HUDEP-2 (cell line): ENCODE measurements around the gene TRA2B.

Source experiments
- DNase-seq, 76 experiments: peaks; one replicate each; lab custom pipeline; 2025; ENCODE audit not compliant: unreplicated experiment in 76 of 76; lab: John Stamatoyannopoulos, UW

The TRA2B gene

GRCh38 chr3:185937689-185938374 lies at the start of gene TRA2B:
TSS of gene TRA2B (minus strand) at chr3:185938014. CDS start at chr3:185937860, 154 bp downstream.
- peak; percentile 63 to 99 (median 97) for DNase-seq

GRCh38 chr3:185986198-185986777 lies 48.5 kb upstream of the TRA2B start:
- DNase-seq = no peak

DNA sequence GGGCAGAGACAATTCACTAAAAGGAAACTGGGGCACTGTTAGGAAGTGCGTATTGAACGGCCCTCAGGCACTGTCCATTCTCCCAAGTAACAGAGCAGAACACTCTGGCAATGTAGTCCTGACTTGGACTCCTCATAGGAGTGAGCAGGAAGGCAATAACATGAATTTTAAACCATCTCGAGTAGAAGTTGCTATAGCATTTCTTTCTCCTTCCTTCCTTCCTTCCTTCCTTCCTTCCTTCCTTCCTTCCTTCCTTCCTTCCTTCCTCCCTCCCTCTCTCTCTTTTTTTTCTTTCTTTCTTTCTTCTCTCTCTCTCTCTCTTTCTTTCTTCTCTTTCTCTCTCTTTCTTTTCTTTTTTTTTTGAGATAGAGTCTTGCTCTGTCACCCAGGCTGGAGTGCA lies 46.4 kb upstream of the TRA2B start:
- DNase-seq = no peak

GRCh38 chr3:185983495-185984141 lies 45.8 kb upstream of the TRA2B start:
- peak in 47 of 76 experiments; percentile 2 to 66 (median 29) for DNase-seq

GRCh38 chr3:185982632-185983031 lies 44.8 kb upstream of the TRA2B start:
- DNase-seq = no peak

- no peak for DNase-seq
These were observed 43.8 kb upstream of the TRA2B start for GRCh38 chr3:185981621-185982020.

GRCh38 chr3:185979721-185980121 lies 41.9 kb upstream of the TRA2B start:
- peak in 17 of 76 experiments; percentile 3 to 47 (median 17) for DNase-seq

- DNase-seq = no peak
These were observed 40.7 kb upstream of the TRA2B start for GRCh38 chr3:185978516-185978915.

GRCh38 chr3:185977679-185978040 lies 39.8 kb upstream of the TRA2B start:
- no peak for DNase-seq

DNA sequence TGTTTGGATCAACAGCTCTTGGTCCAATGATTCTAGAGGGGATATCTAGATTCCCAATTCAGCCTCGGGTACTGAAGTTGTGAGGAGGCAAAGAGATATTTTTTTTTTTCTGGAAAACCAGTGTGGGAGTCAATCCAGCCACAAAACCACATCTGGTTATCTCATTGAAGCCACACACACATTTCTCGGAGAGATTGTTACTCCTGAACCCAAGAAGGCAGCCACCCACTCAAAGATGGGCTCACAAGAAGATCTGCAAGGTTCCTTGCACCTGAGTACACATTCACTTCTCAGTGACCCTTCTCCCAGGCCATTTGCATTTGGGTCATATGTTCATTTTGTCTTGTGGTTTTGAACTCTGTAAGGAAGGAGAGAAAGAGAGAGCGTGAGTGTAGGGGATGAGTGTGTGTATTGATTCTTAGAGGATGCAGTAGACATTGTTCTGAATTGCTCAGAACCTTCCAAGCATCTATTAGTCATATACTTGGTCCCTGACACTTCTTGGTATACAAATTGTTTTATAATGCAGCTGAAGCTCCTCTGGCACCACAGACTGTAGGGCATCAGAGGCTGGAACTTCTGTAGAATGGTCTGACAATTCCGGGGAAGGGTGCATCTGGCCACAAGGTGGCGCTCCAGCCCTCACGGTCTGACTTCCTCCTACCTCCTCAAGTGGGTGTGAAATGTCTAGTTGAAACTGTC lies 39.3 kb upstream of the TRA2B start:
- peak in 74 of 76 experiments; percentile 8 to 82 (median 53) for DNase-seq

DNA sequence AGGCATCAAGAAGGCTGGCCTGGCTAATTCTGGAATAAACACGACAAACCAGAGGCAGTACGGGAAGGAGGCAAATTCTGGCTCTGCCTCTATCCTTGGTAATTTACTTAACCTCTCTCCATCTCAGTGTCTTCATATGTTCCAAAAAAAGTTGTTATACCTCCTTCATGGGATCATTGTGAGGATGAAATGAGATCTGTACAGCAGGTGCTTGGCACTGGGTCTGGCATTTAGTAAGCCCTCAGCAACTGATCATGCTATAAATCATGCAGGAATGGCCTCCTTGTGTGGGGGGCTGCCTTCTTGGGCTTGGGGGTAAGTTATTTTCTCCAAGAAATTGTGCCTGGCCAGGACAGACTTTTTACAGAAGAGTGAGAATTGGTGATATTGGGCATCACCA lies 38.3 kb upstream of the TRA2B start:
- DNase-seq = no peak

DNA sequence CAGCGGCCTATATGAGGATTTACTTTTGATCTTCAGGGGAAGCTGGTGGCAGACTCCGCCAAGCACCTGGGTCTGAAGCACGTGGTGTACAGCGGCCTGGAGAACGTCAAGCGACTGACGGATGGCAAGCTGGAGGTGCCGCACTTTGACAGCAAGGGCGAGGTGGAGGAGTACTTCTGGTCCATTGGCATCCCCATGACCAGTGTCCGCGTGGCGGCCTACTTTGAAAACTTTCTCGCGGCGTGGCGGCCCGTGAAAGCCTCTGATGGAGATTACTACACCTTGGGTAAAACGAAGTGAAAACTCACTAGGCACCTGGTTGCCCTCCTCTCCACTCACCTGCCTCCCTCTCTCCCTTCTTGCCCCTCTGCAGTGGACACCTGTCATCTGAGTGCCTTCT lies 33.8 kb upstream of the TRA2B start:
- no peak for DNase-seq

GRCh38 chr3:185968168-185968567 lies 30.4 kb upstream of the TRA2B start:
- DNase-seq = peak in 3 of 76 experiments; percentile 3 to 4 (median 4)

DNA sequence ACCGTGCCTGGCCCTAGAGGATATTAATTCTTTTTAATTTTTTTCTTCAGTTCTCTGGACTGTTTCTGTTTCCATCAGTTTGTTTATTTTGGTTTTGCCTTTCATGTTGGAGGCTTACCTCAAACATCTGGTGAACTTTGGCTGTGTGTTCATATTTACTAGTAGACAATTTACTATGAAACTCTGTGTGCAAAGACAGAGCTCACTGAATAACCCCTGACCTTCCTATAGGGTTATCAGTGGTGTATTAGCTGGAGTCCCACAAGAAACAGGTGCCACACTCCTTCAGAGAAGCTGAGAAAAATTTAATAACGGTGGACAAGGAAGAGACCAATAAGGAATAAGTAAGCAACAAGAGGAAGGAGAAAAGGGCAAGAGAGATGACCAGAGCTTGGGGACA lies 28.8 kb upstream of the TRA2B start:
- DNase-seq = no peak

DNA sequence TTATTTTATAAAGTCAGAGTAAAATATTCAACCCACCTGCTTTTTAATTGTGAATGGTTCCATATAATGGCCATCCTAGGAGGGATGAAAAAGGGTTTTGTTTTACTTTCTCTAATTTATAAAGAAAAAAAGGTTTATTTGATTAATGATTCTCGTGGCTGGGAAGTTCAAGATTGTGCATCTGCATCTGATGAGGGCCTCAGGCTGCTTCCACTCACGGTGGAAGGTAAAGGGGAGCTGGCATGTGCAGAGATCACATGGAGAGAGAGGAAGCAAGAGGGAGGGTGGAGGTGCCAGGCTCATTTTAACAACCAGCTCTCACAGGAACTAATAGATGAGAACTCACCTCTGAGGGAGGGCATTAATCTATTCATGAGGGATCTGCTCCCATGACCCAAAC lies 27.7 kb upstream of the TRA2B start:
- DNase-seq = no peak

DNA sequence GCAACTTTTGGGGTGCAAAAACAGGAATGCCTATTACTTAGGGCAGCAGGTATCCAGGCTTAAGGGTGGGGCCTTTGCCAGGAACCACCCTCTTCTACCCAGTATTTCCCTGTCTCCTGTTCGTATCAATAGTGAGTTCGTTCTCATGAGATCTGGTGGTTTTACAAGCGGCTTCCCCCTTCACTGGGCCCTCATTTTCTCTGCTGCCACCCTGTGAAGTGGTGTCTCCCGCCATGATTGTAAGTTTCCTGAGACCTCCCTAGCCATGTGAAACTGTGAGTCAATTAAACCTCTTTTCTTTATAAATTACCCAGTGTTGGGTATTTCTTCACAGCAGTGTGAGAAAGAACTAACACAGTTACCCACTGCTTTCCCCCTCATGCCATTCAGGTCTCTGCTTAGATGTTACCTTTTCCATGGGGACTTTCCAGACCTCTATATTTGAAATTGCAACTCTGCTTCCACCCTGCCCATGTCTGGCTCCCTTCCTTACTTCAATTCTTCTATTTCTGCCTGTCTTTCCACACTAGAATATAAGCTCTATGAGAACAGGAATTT lies 23.9 kb upstream of the TRA2B start:
- no peak for DNase-seq

- DNase-seq = peak in 5 of 76 experiments; percentile 1 to 13 (median 11)
These were observed 22.9 kb upstream of the TRA2B start for GRCh38 chr3:185960522-185961288.

DNA sequence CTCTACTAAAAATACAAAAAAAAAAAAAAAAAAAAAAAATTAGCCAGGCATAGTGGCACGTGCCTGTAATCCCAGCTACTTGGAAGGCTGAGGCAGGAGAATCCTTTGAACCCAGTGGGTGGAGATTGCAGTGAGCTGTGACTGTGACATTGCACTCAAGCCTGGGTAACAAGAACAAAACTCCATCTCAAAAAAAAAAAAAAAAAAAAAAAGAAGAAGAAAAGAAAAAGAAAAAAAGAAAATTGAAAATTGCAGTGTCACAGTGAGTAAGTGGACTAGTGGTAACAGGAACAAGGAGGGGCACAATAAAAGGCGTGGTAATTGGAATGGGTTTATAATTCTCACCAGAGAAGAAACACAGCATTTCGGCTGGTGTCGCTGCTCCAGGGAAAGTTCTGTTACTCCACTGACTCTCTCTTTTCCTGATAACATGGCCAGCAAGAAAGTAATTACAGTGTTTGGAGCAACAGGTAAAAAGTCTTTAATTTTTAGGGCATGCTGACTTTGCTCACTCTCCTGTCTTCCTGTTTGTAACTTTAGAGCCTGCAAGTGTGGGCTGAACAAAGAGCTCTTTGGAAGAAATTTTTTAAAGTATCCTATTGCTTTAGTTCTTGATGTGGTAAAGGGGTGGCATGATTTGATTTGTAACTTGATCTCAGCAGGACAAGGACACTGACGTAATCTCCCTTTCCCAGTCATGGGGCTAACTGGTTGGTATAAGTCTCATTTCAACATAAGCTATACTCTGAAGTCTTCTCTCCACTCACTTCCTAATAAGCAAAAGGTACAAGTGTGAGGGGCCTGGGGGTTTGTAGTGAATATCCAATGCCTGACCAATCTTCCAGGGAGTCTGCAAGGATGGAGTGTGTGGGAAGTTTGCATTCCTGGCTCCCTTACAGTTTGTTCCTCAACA lies 22.1 kb upstream of the TRA2B start:
- no peak for DNase-seq

- no peak for DNase-seq
These were observed 20.8 kb upstream of the TRA2B start for GRCh38 chr3:185958626-185959025.
